Endothelial cell of umbilical vein (primary cell): ENCODE data around the gene ERG. TPM values are rescaled to one million over a fixed set of nuclear protein-coding genes. Genes with fewer than 3 reads are reported as not detected.

Experiments
- BruUV-seq: library from RNA; stranded (reverse); fragments of 400-500 nt; replicated peaks from 2 replicates; lab custom pipeline; 2021; lab: Mats Ljungman, UMichigan
- CTCF ChIA-PET: fragments of 300-600, 350-600 bp; sonication (Branson Sonifier 250); formaldehyde crosslinking; loops from one replicate; lab custom pipeline; 2021; ENCODE audit warnings: antibody characterized with exemption, inconsistent platforms; lab: Charles Lee
- POLR2A ChIA-PET: fragments of 300-600, 350-600 bp; sonication (Branson Sonifier 250); formaldehyde crosslinking; loops from one replicate; lab custom pipeline; 2021; ENCODE audit warnings: antibody characterized with exemption, inconsistent platforms; lab: Charles Lee
- DNase-seq: peaks from one replicate; pipeline ENCODE4 v3.0.0-alpha.2; 2011; ENCODE audit warnings: low read depth, low spot score
- FAIRE-seq: peaks from 2 replicates; lab custom pipeline; 2011; peaks lifted over from hg19 to GRCh38; lab: Jason Lieb, UNC
- H2AFZ ChIP-seq: 2 replicates; pipeline ENCODE4 v1.6.0; 2012; ENCODE audit warnings: low read depth, low read length, control low read depth, inconsistent platforms
- H3K27ac ChIP-seq: 2 replicates; pipeline ENCODE4 v1.5.1; 2011; ENCODE audit warnings: low read depth, mild to moderate bottlenecking, control low read depth, low read length, moderate library complexity; ENCODE audit not compliant: insufficient read depth
- H3K27me3 ChIP-seq, 2 experiments: 2 replicates each; pipeline versions ENCODE4 v1.6.0 to v1.6.1; 2011; ENCODE audit warnings: low read length in 2 of 2, mixed read lengths in 1 of 2; ENCODE audit not compliant: control insufficient read depth in 2 of 2, insufficient read depth in 2 of 2
- H3K36me3 ChIP-seq, 2 experiments: 2 replicates in 1 of 2; 3 replicates in 1 of 2; pipeline ENCODE4 v1.5.1; 2011; ENCODE audit warnings: low read length in 2 of 2, mild to moderate bottlenecking in 1 of 2, moderate library complexity in 1 of 2; ENCODE audit not compliant: control insufficient read depth in 2 of 2, insufficient read depth in 2 of 2; ENCODE audit errors: extremely low read depth in 1 of 2
- H3K4me1 ChIP-seq: 3 replicates; pipeline ENCODE4 v1.5.1; 2011; ENCODE audit warnings: mild to moderate bottlenecking, low read length; ENCODE audit not compliant: control insufficient read depth, insufficient read depth; ENCODE audit errors: extremely low read depth
- H3K4me2 ChIP-seq: 2 replicates; pipeline ENCODE4 v1.6.1; 2011; ENCODE audit warnings: low read length, control low read depth, mixed read lengths; ENCODE audit not compliant: insufficient read depth
- H3K4me3 ChIP-seq, 3 experiments: fragments of 200-600 bp in 1 of 3; sonication (generic), shearing (Covaris generic) in 1 of 3; replicated peaks in 1 of 3; 2 replicates each; pipeline ENCODE4 v1.5.1; 2011 to 2016; ENCODE audit warnings: control low read depth in 3 of 3, low read length in 3 of 3, mild to moderate bottlenecking in 2 of 3, inconsistent platforms in 1 of 3, low read depth in 1 of 3, moderate library complexity in 1 of 3; ENCODE audit not compliant: insufficient read depth in 1 of 3
- H3K79me2 ChIP-seq: 2 replicates; pipeline ENCODE4 v1.6.0; 2012; ENCODE audit warnings: low read length, inconsistent platforms; ENCODE audit not compliant: control insufficient read depth, insufficient read depth
- H3K9ac ChIP-seq: replicated peaks from 2 replicates; pipeline ENCODE3; 2011; ENCODE audit warnings: low read length, control low read depth; ENCODE audit not compliant: insufficient read depth; ENCODE audit errors: extremely low read depth
- H3K9me1 ChIP-seq: replicated peaks from 3 replicates; pipeline ENCODE4 v1.6.0; 2011; ENCODE audit warnings: mild to moderate bottlenecking, low read length; ENCODE audit not compliant: control insufficient read depth, insufficient read depth; ENCODE audit errors: extremely low read depth
- H3K9me3 ChIP-seq: replicated peaks from 2 replicates; pipeline ENCODE4 v1.5.1; 2012; ENCODE audit warnings: low read length, inconsistent platforms; ENCODE audit not compliant: control insufficient read depth, insufficient read depth
- H4K20me1 ChIP-seq: replicated peaks from 2 replicates; pipeline ENCODE3; 2011; ENCODE audit warnings: mild to moderate bottlenecking, low read length; ENCODE audit not compliant: control insufficient read depth, insufficient read depth; ENCODE audit errors: extremely low read depth
- CTCF ChIP-seq, 2 donors: IDR thresholded peaks; 1 replicate in 1 of 2; 2 replicates in 1 of 2; pipeline ENCODE4 v1.5.1; 2011; ENCODE audit warnings: low read length in 2 of 2, mild to moderate bottlenecking in 2 of 2, moderate library complexity in 2 of 2, control low read depth in 1 of 2, inconsistent platforms in 1 of 2, low read depth in 1 of 2; ENCODE audit not compliant: insufficient read depth in 1 of 2; ENCODE audit errors: extremely low read depth in 1 of 2
- EZH2 ChIP-seq: IDR thresholded peaks from 2 replicates; pipeline ENCODE4 v1.6.1; 2012; ENCODE audit warnings: borderline replicate concordance, low read depth, mild to moderate bottlenecking, moderate library complexity, low read length, inconsistent platforms; ENCODE audit not compliant: severe bottlenecking
- FOS ChIP-seq: IDR thresholded peaks from 2 replicates; pipeline ENCODE4 v1.6.1; 2011; ENCODE audit warnings: mild to moderate bottlenecking, low read length, moderate library complexity, borderline replicate concordance; ENCODE audit not compliant: insufficient read depth
- GATA2 ChIP-seq: IDR thresholded peaks from 2 replicates; pipeline ENCODE4 v1.7.0; 2011; ENCODE audit warnings: low read depth, mild to moderate bottlenecking, moderate library complexity, mixed read lengths, low read length; ENCODE audit not compliant: insufficient read length, insufficient read depth
- JUN ChIP-seq: IDR thresholded peaks from 2 replicates; pipeline ENCODE4 v1.6.1; 2011; ENCODE audit warnings: borderline replicate concordance, low read depth; ENCODE audit not compliant: insufficient read length, insufficient read depth
- MAX ChIP-seq: IDR thresholded peaks from 2 replicates; pipeline ENCODE4 v1.6.1; 2011; ENCODE audit not compliant: insufficient read depth, insufficient read length
- MYC ChIP-seq: IDR thresholded peaks from one replicate; pipeline ENCODE4 v1.6.1; 2011; ENCODE audit warnings: mild to moderate bottlenecking, low read depth, low read length
- POLR2A ChIP-seq: IDR thresholded peaks from 2 replicates; pipeline ENCODE4 v1.6.1; 2012; ENCODE audit warnings: low read depth, mild to moderate bottlenecking, control low read depth, low read length
- POLR2AphosphoS5 ChIP-seq: IDR thresholded peaks from 2 replicates; pipeline ENCODE4 v1.6.1; 2012; ENCODE audit warnings: low read depth, mild to moderate bottlenecking, control low read depth, low read length, moderate library complexity; ENCODE audit not compliant: insufficient read depth
- dilution Hi-C: fragments of 300-500 bp; cut with MboI; formaldehyde crosslinking; loops from one replicate; pipeline ENCODE4 v1.15.0; 2019; ENCODE audit warnings: low sequenced_read_pairs; ENCODE audit not compliant: extremely low pct_ligation_motif_present
- intact Hi-C: fragments of 100-400 bp; cut with micrococcal nuclease; formaldehyde crosslinking; loops from one replicate; pipeline ENCODE4 v1.10.0; 2022
- polyA plus RNA-seq, 4 experiments: library from polyadenylated mRNA; depleted of rRNA in 3 of 4; stranded (reverse) in 3 of 4; unstranded in 1 of 4; fragments of >200 nt; gene quantifications; 2 replicates each; pipeline versions ENCODE4 v1.2.1 to v1.2.3, GENCODE V29; 2011 to 2012; ENCODE audit warnings: missing spikeins in 1 of 4
- total RNA-seq: library from RNA; stranded (reverse); gene quantifications from 2 replicates; pipeline ENCODE4 v1.2.3, GENCODE V29; 2021

ERG gene
- total and polyA plus RNA-seq, 2 donors (not counting 3 experiments of a cell fraction or from before 2014, with no cell fraction given) = 173 to 210 TPM

- no TSS peak for BruUV-seq
- peaks cover 11 to 17% of the 10 kb centered on the region in 2 experiments for H3K36me3 ChIP-seq
- TF ChIP-seq POLR2A = no peak
- no peak for TF ChIP-seq JUN
- TF ChIP-seq MYC = no peak
- no peak for TF ChIP-seq FOS
- TF ChIP-seq GATA2 = no peak
- TF ChIP-seq CTCF (IDR thresholded peaks at IDR 0.05; ENCODE audit: extremely low read depth in 1 of 2, insufficient read depth in 1 of 2, low read depth in 1 of 2, low read length in 2 of 2) = no peak
- H4K20me1 ChIP-seq = peaks cover 3% of the 10 kb centered on the region
- H3K9ac ChIP-seq = no peak overlapping the region
- H3K9me3 ChIP-seq = no peaks in the 10 kb centered on the region
- no peak overlapping the region for H3K4me3 ChIP-seq
- no peak overlapping the region for H2AFZ ChIP-seq
- FAIRE-seq = no peak
- H3K79me2 ChIP-seq = peaks cover 76% of the 10 kb centered on the region
- ChIA-PET POLR2A (no interaction called here), CTCF (no interaction called here)
- no peaks in the 10 kb centered on the region for H3K27me3 ChIP-seq
- intact Hi-C loops (no loop called here), dilution Hi-C loops (no loop called here)
- no peak overlapping the region for H3K4me2 ChIP-seq
- peak overlapping the region; percentile 3 for H3K27ac ChIP-seq
- H3K4me1 ChIP-seq = peaks cover 2% of the 10 kb centered on the region
- no peak for DNase-seq
- H3K9me1 ChIP-seq = no peaks in the 10 kb centered on the region
Observed at GRCh38 chr21:38410466-38410865, 87.8 kb downstream of the ERG start.

- BruUV-seq = no TSS peak
- H3K36me3 ChIP-seq = peaks cover 11 to 17% of the 10 kb centered on the region in 2 experiments
- intact Hi-C loops (no loop called here), dilution Hi-C loops (no loop called here)
- H2AFZ ChIP-seq = no peak overlapping the region
- H3K9me1 ChIP-seq = no peaks in the 10 kb centered on the region
- H3K9me3 ChIP-seq = no peaks in the 10 kb centered on the region
- H3K27me3 ChIP-seq = no peaks in the 10 kb centered on the region
- H3K4me3 ChIP-seq = no peak overlapping the region
- no peak overlapping the region for H3K4me2 ChIP-seq
- TF ChIP-seq FOS = no peak
- no peak for TF ChIP-seq JUN
- no peak for TF ChIP-seq MAX
- TF ChIP-seq CTCF (IDR thresholded peaks at IDR 0.05; ENCODE audit: extremely low read depth in 1 of 2, insufficient read depth in 1 of 2, low read depth in 1 of 2, low read length in 2 of 2) = no peak
- no peak for TF ChIP-seq MYC
- no peak for TF ChIP-seq POLR2AphosphoS5
- TF ChIP-seq POLR2A = no peak
- TF ChIP-seq GATA2 = no peak
- TF ChIP-seq EZH2 = no peak
- H3K4me1 ChIP-seq = peaks cover 2% of the 10 kb centered on the region
- no peak overlapping the region for H3K9ac ChIP-seq
- H3K79me2 ChIP-seq = peaks cover 76% of the 10 kb centered on the region
- ChIA-PET CTCF (no interaction called here), POLR2A (interaction anchor here (0.7 kb wide), 1 partner anchor 94 kb away, joined by 4 read pairs; no protein-coding TSS in a partner anchor)
- FAIRE-seq (no peak), DNase-seq (no peak)
- H4K20me1 ChIP-seq = peaks cover 3% of the 10 kb centered on the region
- no peak overlapping the region for H3K27ac ChIP-seq
Observed at GRCh38 chr21:38409907-38410306, 88.4 kb downstream of the ERG start.
